GM23248 (cell line): ENCODE results near the gene TTC39C.

Experiments
- EZH2 ChIP-seq: fragments of 200-600 bp; sonication (generic); IDR thresholded peaks from 2 replicates; pipeline ENCODE4 v1.6.1; 2018; ENCODE audit warnings: antibody characterized with exemption, mild to moderate bottlenecking; ENCODE audit not compliant: insufficient read depth, poor library complexity, severe bottlenecking
- EZH2phosphoT487 ChIP-seq: fragments of 200-600 bp; sonication (generic); IDR thresholded peaks from 2 replicates; pipeline ENCODE4 v1.6.1; 2018; ENCODE audit warnings: antibody characterized with exemption, moderate library complexity, mild to moderate bottlenecking, low read depth; ENCODE audit not compliant: insufficient read depth

- TF ChIP-seq EZH2 (no peak), EZH2phosphoT487 (no peak)
Observed at GRCh38 chr18:24006712-24007313, 7.7 kb upstream of the TTC39C start.
